Measurements from ENCODE around the gene DGKE.

DGKE gene

GRCh38 chr17:56868716-56869115 lies 34.8 kb downstream of the DGKE start:
- no peaks in the 10 kb centered on the region for H3K9me2 ChIP-seq (replicated peaks; ENCODE audit: insufficient read depth, low read length)
- H3K36me3 ChIP-seq (ENCODE audit: low read length), result 0 out of 2 replicates have a peak, but pooled peaks cover 4% of the 10 kb centered on the region
- H3K4me2 ChIP-seq (ENCODE audit: low read depth, low read length, poor library complexity, severe bottlenecking), result no peak overlapping the region
- H3K79me2 ChIP-seq (ENCODE audit: insufficient read depth, low read length), result no peaks in the 10 kb centered on the region
- peaks cover 5% of the 10 kb centered on the region; the same call in 1 of the 2 replicates for H3F3A ChIP-seq (ENCODE audit: insufficient read depth)
- TF ChIP-seq EZH2phosphoT487 (conservative IDR thresholded peaks at IDR 0.05; ENCODE audit: low read length) (no peak), CTCF (IDR thresholded peaks at IDR 0.05; ENCODE audit: insufficient read depth, low read length, poor library complexity, severe bottlenecking) (no peak)
- no peaks in the 10 kb centered on the region for H3K27me3 ChIP-seq (ENCODE audit: low read length)
- no peak overlapping the region for H3K27ac ChIP-seq (ENCODE audit: low read depth, low read length)
- no peak overlapping the region for H3K4me3 ChIP-seq (ENCODE audit: insufficient read depth, low read length, poor library complexity, severe bottlenecking)
- no peak overlapping the region for H2AFZ ChIP-seq (ENCODE audit: low read depth, low read length, severe bottlenecking)
- H3K9ac ChIP-seq (ENCODE audit: low read length), result no peak overlapping the region
- H3K9me3 ChIP-seq (ENCODE audit: insufficient read depth, low read length), result no peaks in the 10 kb centered on the region
- H4K20me1 ChIP-seq (ENCODE audit: low read depth, low read length), result no peaks in the 10 kb centered on the region

GRCh38 chr17:56870081-56870651 lies 36.2 kb downstream of the DGKE start:
- Histone ChIP-seq H3K4me2 (ENCODE audit: low read depth, low read length, poor library complexity, severe bottlenecking) (no peak overlapping the region), H3K79me2 (ENCODE audit: insufficient read depth, low read length) (no peaks in the 10 kb centered on the region), H3K9me3 (ENCODE audit: insufficient read depth, low read length) (no peaks in the 10 kb centered on the region), H3K9ac (ENCODE audit: low read length) (no peak overlapping the region), H3K27ac (ENCODE audit: low read depth, low read length) (no peak overlapping the region), H3F3A (ENCODE audit: insufficient read depth) (peaks cover 2% of the 10 kb centered on the region; the same call in 1 of the 2 replicates), H2AFZ (ENCODE audit: low read depth, low read length, severe bottlenecking) (no peak overlapping the region), H3K9me2 (replicated peaks; ENCODE audit: insufficient read depth, low read length) (no peaks in the 10 kb centered on the region), H3K4me3 (ENCODE audit: insufficient read depth, low read length, poor library complexity, severe bottlenecking) (no peak overlapping the region), H3K36me3 (ENCODE audit: low read length) (0 out of 2 replicates have a peak, but pooled peaks cover 2% of the 10 kb centered on the region), H4K20me1 (ENCODE audit: low read depth, low read length) (no peaks in the 10 kb centered on the region), H3K27me3 (ENCODE audit: low read length) (no peaks in the 10 kb centered on the region)
- TF ChIP-seq CTCF (IDR thresholded peaks at IDR 0.05; ENCODE audit: insufficient read depth, low read length, poor library complexity, severe bottlenecking) (no peak), EZH2phosphoT487 (conservative IDR thresholded peaks at IDR 0.05; ENCODE audit: low read length) (no peak)

GRCh38 chr17:56876766-56877179 lies 42.8 kb downstream of the DGKE start:
- no peaks in the 10 kb centered on the region for H3K79me2 ChIP-seq (ENCODE audit: insufficient read depth, low read length)
- no peaks in the 10 kb centered on the region for H3K9me2 ChIP-seq (replicated peaks; ENCODE audit: insufficient read depth, low read length)
- no peaks in the 10 kb centered on the region for H4K20me1 ChIP-seq (ENCODE audit: low read depth, low read length)
- no peaks in the 10 kb centered on the region for H3K9me3 ChIP-seq (ENCODE audit: insufficient read depth, low read length)
- H3K4me3 ChIP-seq (ENCODE audit: insufficient read depth, low read length, poor library complexity, severe bottlenecking), result no peak overlapping the region
- H3K27me3 ChIP-seq (ENCODE audit: low read length), result no peaks in the 10 kb centered on the region
- H2AFZ ChIP-seq (ENCODE audit: low read depth, low read length, severe bottlenecking), result no peak overlapping the region
- H3K27ac ChIP-seq (ENCODE audit: low read depth, low read length), result no peak overlapping the region
- TF ChIP-seq CTCF (IDR thresholded peaks at IDR 0.05; ENCODE audit: insufficient read depth, low read length, poor library complexity, severe bottlenecking) (no peak), EZH2phosphoT487 (conservative IDR thresholded peaks at IDR 0.05; ENCODE audit: low read length) (no peak)
- H3K9ac ChIP-seq (ENCODE audit: low read length), result no peak overlapping the region
- no peak overlapping the region for H3K4me2 ChIP-seq (ENCODE audit: low read depth, low read length, poor library complexity, severe bottlenecking)
- no peaks in the 10 kb centered on the region for H3K36me3 ChIP-seq (ENCODE audit: low read length)
- no peaks in the 10 kb centered on the region for H3F3A ChIP-seq (ENCODE audit: insufficient read depth)
